ENCODE results near the gene VPS4A.

GRCh38 chr16:69365901-69366300 lies 54.8 kb downstream of the VPS4A start:
- TF ChIP-seq POLR2A (IDR thresholded peaks at IDR 0.05): no peak
- TF ChIP-seq, protein P1, sequence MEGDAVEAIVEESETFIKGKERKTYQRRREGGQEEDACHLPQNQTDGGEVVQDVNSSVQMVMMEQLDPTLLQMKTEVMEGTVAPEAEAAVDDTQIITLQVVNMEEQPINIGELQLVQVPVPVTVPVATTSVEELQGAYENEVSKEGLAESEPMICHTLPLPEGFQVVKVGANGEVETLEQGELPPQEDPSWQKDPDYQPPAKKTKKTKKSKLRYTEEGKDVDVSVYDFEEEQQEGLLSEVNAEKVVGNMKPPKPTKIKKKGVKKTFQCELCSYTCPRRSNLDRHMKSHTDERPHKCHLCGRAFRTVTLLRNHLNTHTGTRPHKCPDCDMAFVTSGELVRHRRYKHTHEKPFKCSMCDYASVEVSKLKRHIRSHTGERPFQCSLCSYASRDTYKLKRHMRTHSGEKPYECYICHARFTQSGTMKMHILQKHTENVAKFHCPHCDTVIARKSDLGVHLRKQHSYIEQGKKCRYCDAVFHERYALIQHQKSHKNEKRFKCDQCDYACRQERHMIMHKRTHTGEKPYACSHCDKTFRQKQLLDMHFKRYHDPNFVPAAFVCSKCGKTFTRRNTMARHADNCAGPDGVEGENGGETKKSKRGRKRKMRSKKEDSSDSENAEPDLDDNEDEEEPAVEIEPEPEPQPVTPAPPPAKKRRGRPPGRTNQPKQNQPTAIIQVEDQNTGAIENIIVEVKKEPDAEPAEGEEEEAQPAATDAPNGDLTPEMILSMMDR (IDR thresholded peaks at IDR 0.05): no peak

Measured in testis (tissue), 2 donors.